Uterus (tissue), 4 donors: ENCODE data around the gene CFAP300. TPM values are rescaled to one million over a fixed set of nuclear protein-coding genes. Genes with fewer than 3 reads are reported as not detected.

Experiments
- DNase-seq, 2 donors: peaks; one replicate each; pipeline ENCODE4 v3.0.0-alpha.2; 2019 to 2020
- H3K27ac ChIP-seq, 2 donors: fragments of 200-600 bp; sonication (generic); 1 replicate in 1 of 2; 2 replicates in 1 of 2; pipeline ENCODE4 v1.5.1; 2016 to 2018
- H3K27me3 ChIP-seq, 2 donors: fragments of 200-600 bp; sonication (generic); one replicate each; pipeline ENCODE4 v1.5.1; 2018 to 2019; ENCODE audit warnings: control low read depth in 1 of 2
- H3K36me3 ChIP-seq, 2 donors: fragments of 200-600 bp; sonication (generic); one replicate each; pipeline ENCODE4 v1.5.1; 2019; ENCODE audit warnings: control low read depth in 1 of 2
- H3K4me1 ChIP-seq, 2 donors: fragments of 200-600 bp; sonication (generic); one replicate each; pipeline ENCODE4 v1.5.1; 2018 to 2019; ENCODE audit warnings: control low read depth in 1 of 2
- H3K4me3 ChIP-seq, 2 donors: fragments of 200-600 bp; sonication (generic); 1 replicate in 1 of 2; 2 replicates in 1 of 2; pipeline ENCODE4 v1.5.1; 2018 to 2019; ENCODE audit warnings: mild to moderate bottlenecking in 1 of 2
- H3K9me3 ChIP-seq, 2 donors: fragments of 200-600 bp; sonication (generic); one replicate each; pipeline ENCODE4 v1.5.1; 2019; ENCODE audit warnings: control low read depth in 1 of 2
- POLR2A ChIP-seq, 2 donors: fragments of 450-650 bp; IDR thresholded peaks; one replicate each; pipeline ENCODE4 v1.6.1; 2016; ENCODE audit warnings: antibody characterized with exemption in 2 of 2, mild to moderate bottlenecking in 1 of 2, moderate library complexity in 1 of 2
- intact Hi-C: fragments of 100-400 bp; cut with DNase I; formaldehyde crosslinking; loops from one replicate; pipeline ENCODE4 v1.15.1; 2023; ENCODE audit warnings: low total_unique reads
- total RNA-seq, 4 donors: library from RNA; depleted of rRNA in 3 of 4; stranded (reverse); fragments of >200 nt in 3 of 4; gene quantifications; one replicate each; pipeline versions ENCODE4 v1.1.0 to v1.2.4, GENCODE V29; 2014 to 2023
- TF ChIP-seq, protein P1 (sequence below), 4 experiments: fragments of 200-600 bp in 2 of 4; fragments of 450-650 bp in 2 of 4; sonication (generic) in 2 of 4; IDR thresholded peaks; one replicate each; pipeline ENCODE4 v1.5.1; 2016 to 2019; ENCODE audit warnings: antibody characterized with exemption in 4 of 4, mild to moderate bottlenecking in 2 of 4, moderate library complexity in 1 of 4
- donor health status: DM: yes; HTN: yes; CAD: no.

The CFAP300 gene
- total RNA-seq, 4 donors from 2014 or later: 0.26 to 8.4 (median 4.3) TPM

GRCh38 chr11:102070766-102071165 lies 23.5 kb downstream of the CFAP300 start:
- Histone ChIP-seq H3K4me3 (no peak overlapping the region), H3K9me3 (peaks cover 0 to 11% of the 10 kb centered on the region in 2 donors), H3K4me1 (no peaks in the 10 kb centered on the region), H3K36me3 (no peaks in the 10 kb centered on the region), H3K27ac (no peak overlapping the region), H3K27me3 (no peaks in the 10 kb centered on the region)
- intact Hi-C loops: no loop called here
- TF ChIP-seq, protein P1, sequence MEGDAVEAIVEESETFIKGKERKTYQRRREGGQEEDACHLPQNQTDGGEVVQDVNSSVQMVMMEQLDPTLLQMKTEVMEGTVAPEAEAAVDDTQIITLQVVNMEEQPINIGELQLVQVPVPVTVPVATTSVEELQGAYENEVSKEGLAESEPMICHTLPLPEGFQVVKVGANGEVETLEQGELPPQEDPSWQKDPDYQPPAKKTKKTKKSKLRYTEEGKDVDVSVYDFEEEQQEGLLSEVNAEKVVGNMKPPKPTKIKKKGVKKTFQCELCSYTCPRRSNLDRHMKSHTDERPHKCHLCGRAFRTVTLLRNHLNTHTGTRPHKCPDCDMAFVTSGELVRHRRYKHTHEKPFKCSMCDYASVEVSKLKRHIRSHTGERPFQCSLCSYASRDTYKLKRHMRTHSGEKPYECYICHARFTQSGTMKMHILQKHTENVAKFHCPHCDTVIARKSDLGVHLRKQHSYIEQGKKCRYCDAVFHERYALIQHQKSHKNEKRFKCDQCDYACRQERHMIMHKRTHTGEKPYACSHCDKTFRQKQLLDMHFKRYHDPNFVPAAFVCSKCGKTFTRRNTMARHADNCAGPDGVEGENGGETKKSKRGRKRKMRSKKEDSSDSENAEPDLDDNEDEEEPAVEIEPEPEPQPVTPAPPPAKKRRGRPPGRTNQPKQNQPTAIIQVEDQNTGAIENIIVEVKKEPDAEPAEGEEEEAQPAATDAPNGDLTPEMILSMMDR (IDR thresholded peaks at IDR 0.05): no peak
- TF ChIP-seq POLR2A (IDR thresholded peaks at IDR 0.05): no peak
- no peak for DNase-seq

DNA sequence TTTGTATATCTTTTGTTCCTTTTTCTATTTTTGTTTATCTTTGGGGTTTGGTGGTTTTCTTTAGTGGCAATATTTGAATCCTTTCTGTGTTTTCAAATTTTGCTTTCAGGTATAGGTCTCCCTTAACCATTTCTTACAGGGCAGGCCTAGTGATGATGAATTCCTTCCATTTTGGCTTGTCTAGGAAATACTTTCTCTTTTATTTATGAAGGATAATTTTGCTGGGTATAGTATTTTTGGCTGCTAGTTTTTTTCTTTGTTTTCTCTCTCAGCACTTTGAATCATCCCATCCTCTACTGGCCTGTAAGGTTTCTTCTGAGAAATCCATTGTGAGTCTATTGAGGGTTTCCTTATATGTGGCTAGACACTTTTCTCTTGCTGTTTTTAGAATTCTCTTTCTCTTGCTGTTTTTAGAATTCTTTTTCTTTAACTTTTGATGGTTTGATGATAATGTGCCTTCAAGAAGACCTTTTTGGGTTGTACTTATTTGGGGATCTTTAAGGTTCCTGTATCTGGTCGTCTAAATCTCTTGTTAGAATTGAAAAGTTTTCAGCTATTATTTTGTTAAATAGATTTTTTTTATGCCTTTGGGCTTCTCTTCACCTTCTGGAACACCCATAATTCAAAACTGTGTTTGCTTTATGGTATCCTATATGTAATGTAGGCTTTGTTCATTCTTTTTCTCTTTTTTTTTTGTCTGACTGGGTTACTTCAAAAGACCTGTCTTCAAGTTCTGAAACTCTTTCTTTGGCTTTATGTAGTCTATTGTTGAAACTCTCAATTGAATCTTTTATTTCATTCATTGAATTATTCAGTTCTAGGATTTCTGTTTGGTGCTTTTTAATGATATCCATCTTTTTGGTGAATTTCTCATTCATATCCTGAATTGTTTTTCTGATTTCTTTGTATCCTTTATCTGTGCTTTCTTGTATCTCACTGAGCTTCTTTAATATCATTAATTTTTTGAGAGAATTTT lies 24.5 kb downstream of the CFAP300 start:
- peaks cover 0 to 11% of the 10 kb centered on the region in 2 donors for H3K9me3 ChIP-seq
- DNase-seq: no peak
- no peak overlapping the region for H3K27ac ChIP-seq
- TF ChIP-seq, protein P1 (IDR thresholded peaks at IDR 0.05): no peak
- no peak for TF ChIP-seq POLR2A (IDR thresholded peaks at IDR 0.05)
- H3K4me1 ChIP-seq: no peaks in the 10 kb centered on the region
- intact Hi-C loops: no loop called here
- no peaks in the 10 kb centered on the region for H3K36me3 ChIP-seq
- H3K4me3 ChIP-seq: no peak overlapping the region
- no peaks in the 10 kb centered on the region for H3K27me3 ChIP-seq

DNA sequence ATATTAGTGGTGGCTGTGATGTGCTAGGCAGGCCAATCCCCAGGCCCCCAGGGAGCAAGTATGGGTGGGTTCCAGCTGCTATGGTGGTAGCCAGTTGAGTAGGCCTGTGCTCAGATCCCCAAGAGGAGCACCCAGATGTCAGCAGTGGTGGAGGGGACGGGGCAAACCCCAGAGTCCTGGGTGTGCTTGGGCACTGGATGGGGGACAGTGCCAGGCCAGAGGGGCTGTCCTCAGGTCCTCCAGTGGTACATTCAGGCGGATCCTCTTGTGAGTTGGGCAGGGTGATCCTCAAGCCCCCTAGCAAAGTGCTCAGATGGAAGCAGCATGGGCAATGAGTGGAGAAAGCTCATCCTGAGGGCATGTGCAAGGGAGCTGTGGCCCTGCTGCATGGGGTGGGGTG lies 26.0 kb downstream of the CFAP300 start:
- intact Hi-C loops: no loop called here
- no peak overlapping the region for H3K27ac ChIP-seq

GRCh38 chr11:102079625-102080024 lies 32.4 kb downstream of the CFAP300 start:
- TF ChIP-seq POLR2A (IDR thresholded peaks at IDR 0.05): no peak
- TF ChIP-seq, protein P1 (IDR thresholded peaks at IDR 0.05): no peak
- Histone ChIP-seq H3K27me3 (no peaks in the 10 kb centered on the region), H3K9me3 (no peaks in the 10 kb centered on the region), H3K4me3 (no peak overlapping the region), H3K27ac (no peak overlapping the region), H3K36me3 (no peaks in the 10 kb centered on the region), H3K4me1 (no peaks in the 10 kb centered on the region)
- intact Hi-C loops: no loop called here
- DNase-seq: no peak

More for the DNA sequence above, 26.0 kb downstream of the CFAP300 start:
- Histone ChIP-seq H3K9me3 (peaks cover 0 to 11% of the 10 kb centered on the region in 2 donors), H3K27me3 (no peaks in the 10 kb centered on the region), H3K4me1 (no peaks in the 10 kb centered on the region), H3K4me3 (no peak overlapping the region), H3K36me3 (no peaks in the 10 kb centered on the region)
- TF ChIP-seq, protein P1 (IDR thresholded peaks at IDR 0.05): no peak
- no peak for TF ChIP-seq POLR2A (IDR thresholded peaks at IDR 0.05)
- DNase-seq: no peak

DNA sequence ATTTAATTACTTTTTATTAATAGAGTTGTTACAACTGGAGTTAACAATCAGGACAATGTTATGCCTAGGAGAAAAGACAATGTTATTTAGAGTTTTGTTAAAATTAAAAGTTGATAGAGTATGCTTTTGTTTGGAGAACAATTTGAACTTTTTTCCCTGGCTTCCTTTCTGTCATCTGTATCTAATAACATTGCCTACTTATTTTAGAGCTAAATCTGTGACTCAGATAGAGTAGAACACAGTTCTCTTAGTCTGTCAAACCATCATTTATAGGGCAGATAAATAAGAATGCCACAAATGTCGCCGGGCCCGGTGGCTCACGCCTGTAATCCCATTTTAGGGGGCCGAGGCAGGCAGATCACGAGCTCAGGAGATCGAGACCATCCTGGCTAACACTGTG lies 34.1 kb downstream of the CFAP300 start:
- no peak overlapping the region for H3K27ac ChIP-seq
- no peaks in the 10 kb centered on the region for H3K9me3 ChIP-seq
- TF ChIP-seq, protein P1 (IDR thresholded peaks at IDR 0.05): no peak
- TF ChIP-seq POLR2A (IDR thresholded peaks at IDR 0.05): no peak
- no peaks in the 10 kb centered on the region for H3K4me1 ChIP-seq
- H3K4me3 ChIP-seq: no peak overlapping the region
- no peaks in the 10 kb centered on the region for H3K27me3 ChIP-seq
- no peak for DNase-seq
- H3K36me3 ChIP-seq: no peaks in the 10 kb centered on the region
- intact Hi-C loops: no loop called here
